ENCODE data around the gene TBX3.
A peak's percentile ranks its signal among the peaks of the same experiment; 100 is the strongest.

Gene TBX3

GRCh38 chr12:114694436-114695304 is 10.7 kb upstream of the TBX3 start:
- Histone ChIP-seq H3K27ac (ENCODE audit: low read length) (no peak overlapping the region), H3K36me3 (ENCODE audit: control insufficient read depth, low read depth, low read length) (no peaks in the 10 kb centered on the region), H3K27me3 (ENCODE audit: control insufficient read depth, insufficient read depth, low read length) (peaks cover 100% of the 10 kb centered on the region), H3K9ac (ENCODE audit: low read length) (no peak overlapping the region), H3K4me3 (ENCODE audit: low read length) (no peak overlapping the region), H3K4me1 (ENCODE audit: control insufficient read depth, low read depth, low read length) (peaks cover 13% of the 10 kb centered on the region), H3K9me3 (ENCODE audit: control insufficient read depth, low read depth, low read length) (no peaks in the 10 kb centered on the region)

- peaks cover 13% of the 10 kb centered on the region for H3K4me1 ChIP-seq (ENCODE audit: control insufficient read depth, low read depth, low read length)
- no peak overlapping the region for H3K4me3 ChIP-seq (ENCODE audit: low read length)
- peaks cover 100% of the 10 kb centered on the region for H3K27me3 ChIP-seq (ENCODE audit: control insufficient read depth, insufficient read depth, low read length)
- H3K9ac ChIP-seq (ENCODE audit: low read length): no peak overlapping the region
- H3K36me3 ChIP-seq (ENCODE audit: control insufficient read depth, low read depth, low read length): no peaks in the 10 kb centered on the region
- H3K9me3 ChIP-seq (ENCODE audit: control insufficient read depth, low read depth, low read length): no peaks in the 10 kb centered on the region
- no peak overlapping the region for H3K27ac ChIP-seq (ENCODE audit: low read length)
These were observed 9.6 kb upstream of the TBX3 start for GRCh38 chr12:114693532-114693931.

DNA sequence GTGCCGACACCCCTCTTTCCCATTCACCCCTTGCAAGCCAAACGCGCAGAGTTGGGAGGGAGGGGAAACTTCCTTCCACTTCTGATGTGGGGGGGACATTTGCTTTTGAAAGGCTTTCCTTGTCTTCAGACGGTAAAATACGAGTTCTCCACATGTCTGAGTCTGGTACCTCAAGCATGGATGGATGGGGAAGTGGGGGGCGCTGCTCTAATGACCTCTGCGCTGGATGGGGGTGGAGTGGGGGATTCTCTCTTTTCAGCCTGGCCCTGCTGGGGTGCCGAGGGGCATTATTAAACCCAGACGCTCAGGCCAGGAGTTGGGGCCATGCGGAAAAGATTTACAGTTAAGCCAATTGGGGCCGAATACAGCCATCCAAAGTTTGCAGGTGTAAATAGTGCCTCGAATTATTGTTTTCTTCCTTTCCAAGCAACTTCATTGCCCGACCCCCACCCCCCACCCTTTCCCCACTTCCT is 9.1 kb upstream of the TBX3 start:
- H3K4me1 ChIP-seq (ENCODE audit: control insufficient read depth, low read depth, low read length): peaks cover 13% of the 10 kb centered on the region
- H3K9me3 ChIP-seq (ENCODE audit: control insufficient read depth, low read depth, low read length): no peaks in the 10 kb centered on the region
- no peak overlapping the region for H3K9ac ChIP-seq (ENCODE audit: low read length)
- no peak overlapping the region for H3K4me3 ChIP-seq (ENCODE audit: low read length)
- H3K36me3 ChIP-seq (ENCODE audit: control insufficient read depth, low read depth, low read length): no peaks in the 10 kb centered on the region
- H3K27me3 ChIP-seq (ENCODE audit: control insufficient read depth, insufficient read depth, low read length): peaks cover 100% of the 10 kb centered on the region
- no peak overlapping the region for H3K27ac ChIP-seq (ENCODE audit: low read length)

- Histone ChIP-seq H3K9ac (ENCODE audit: low read length) (no peak overlapping the region), H3K9me3 (ENCODE audit: control insufficient read depth, low read depth, low read length) (no peaks in the 10 kb centered on the region), H3K27me3 (ENCODE audit: control insufficient read depth, insufficient read depth, low read length) (peaks cover 100% of the 10 kb centered on the region), H3K27ac (ENCODE audit: low read length) (no peak overlapping the region), H3K4me3 (ENCODE audit: low read length) (peak overlapping the region; percentile 27), H3K36me3 (ENCODE audit: control insufficient read depth, low read depth, low read length) (no peaks in the 10 kb centered on the region), H3K4me1 (ENCODE audit: control insufficient read depth, low read depth, low read length) (peaks cover 13% of the 10 kb centered on the region)
These were observed 8.4 kb upstream of the TBX3 start for GRCh38 chr12:114692186-114693058.

DNA sequence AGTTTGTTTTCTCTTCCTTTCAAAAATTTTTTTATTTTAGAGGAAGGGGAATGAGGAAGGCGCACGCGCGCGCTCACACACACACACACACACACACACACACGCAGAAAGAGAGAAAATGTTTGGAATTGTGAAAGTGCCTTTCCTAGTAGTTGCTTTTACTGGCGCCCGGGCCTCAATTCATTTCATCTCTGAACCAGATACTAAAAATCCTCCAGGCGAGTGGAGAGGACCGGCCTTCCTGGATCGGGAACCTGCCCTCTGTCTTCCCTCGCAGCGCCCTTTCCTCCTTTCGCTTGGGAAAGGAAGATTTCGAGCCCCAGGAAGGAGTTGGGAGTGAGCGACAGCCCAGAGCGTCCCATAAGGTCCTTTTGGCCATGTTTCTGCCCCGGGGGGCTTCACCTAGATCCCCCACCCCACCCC is 7.8 kb upstream of the TBX3 start:
- H3K9me3 ChIP-seq (ENCODE audit: control insufficient read depth, low read depth, low read length): no peaks in the 10 kb centered on the region
- H3K36me3 ChIP-seq (ENCODE audit: control insufficient read depth, low read depth, low read length): no peaks in the 10 kb centered on the region
- H3K27me3 ChIP-seq (ENCODE audit: control insufficient read depth, insufficient read depth, low read length): peaks cover 100% of the 10 kb centered on the region
- H3K27ac ChIP-seq (ENCODE audit: low read length): no peak overlapping the region
- H3K4me3 ChIP-seq (ENCODE audit: low read length): no peak overlapping the region
- no peak overlapping the region for H3K9ac ChIP-seq (ENCODE audit: low read length)
- H3K4me1 ChIP-seq (ENCODE audit: control insufficient read depth, low read depth, low read length): peaks cover 17% of the 10 kb centered on the region

GRCh38 chr12:114691196-114691595 is 7.2 kb upstream of the TBX3 start:
- no peak overlapping the region for H3K27ac ChIP-seq (ENCODE audit: low read length)
- no peak overlapping the region for H3K9ac ChIP-seq (ENCODE audit: low read length)
- peaks cover 100% of the 10 kb centered on the region for H3K27me3 ChIP-seq (ENCODE audit: control insufficient read depth, insufficient read depth, low read length)
- no peak overlapping the region for H3K4me3 ChIP-seq (ENCODE audit: low read length)
- H3K36me3 ChIP-seq (ENCODE audit: control insufficient read depth, low read depth, low read length): no peaks in the 10 kb centered on the region
- H3K9me3 ChIP-seq (ENCODE audit: control insufficient read depth, low read depth, low read length): no peaks in the 10 kb centered on the region
- H3K4me1 ChIP-seq (ENCODE audit: control insufficient read depth, low read depth, low read length): peaks cover 17% of the 10 kb centered on the region

- Histone ChIP-seq H3K36me3 (ENCODE audit: control insufficient read depth, low read depth, low read length) (no peaks in the 10 kb centered on the region), H3K4me3 (ENCODE audit: low read length) (no peak overlapping the region), H3K27me3 (ENCODE audit: control insufficient read depth, insufficient read depth, low read length) (peaks cover 100% of the 10 kb centered on the region), H3K9me3 (ENCODE audit: control insufficient read depth, low read depth, low read length) (no peaks in the 10 kb centered on the region), H3K9ac (ENCODE audit: low read length) (no peak overlapping the region), H3K4me1 (ENCODE audit: control insufficient read depth, low read depth, low read length) (peaks cover 21% of the 10 kb centered on the region), H3K27ac (ENCODE audit: low read length) (no peak overlapping the region)
These were observed 6.5 kb upstream of the TBX3 start for GRCh38 chr12:114690267-114691135.

DNA sequence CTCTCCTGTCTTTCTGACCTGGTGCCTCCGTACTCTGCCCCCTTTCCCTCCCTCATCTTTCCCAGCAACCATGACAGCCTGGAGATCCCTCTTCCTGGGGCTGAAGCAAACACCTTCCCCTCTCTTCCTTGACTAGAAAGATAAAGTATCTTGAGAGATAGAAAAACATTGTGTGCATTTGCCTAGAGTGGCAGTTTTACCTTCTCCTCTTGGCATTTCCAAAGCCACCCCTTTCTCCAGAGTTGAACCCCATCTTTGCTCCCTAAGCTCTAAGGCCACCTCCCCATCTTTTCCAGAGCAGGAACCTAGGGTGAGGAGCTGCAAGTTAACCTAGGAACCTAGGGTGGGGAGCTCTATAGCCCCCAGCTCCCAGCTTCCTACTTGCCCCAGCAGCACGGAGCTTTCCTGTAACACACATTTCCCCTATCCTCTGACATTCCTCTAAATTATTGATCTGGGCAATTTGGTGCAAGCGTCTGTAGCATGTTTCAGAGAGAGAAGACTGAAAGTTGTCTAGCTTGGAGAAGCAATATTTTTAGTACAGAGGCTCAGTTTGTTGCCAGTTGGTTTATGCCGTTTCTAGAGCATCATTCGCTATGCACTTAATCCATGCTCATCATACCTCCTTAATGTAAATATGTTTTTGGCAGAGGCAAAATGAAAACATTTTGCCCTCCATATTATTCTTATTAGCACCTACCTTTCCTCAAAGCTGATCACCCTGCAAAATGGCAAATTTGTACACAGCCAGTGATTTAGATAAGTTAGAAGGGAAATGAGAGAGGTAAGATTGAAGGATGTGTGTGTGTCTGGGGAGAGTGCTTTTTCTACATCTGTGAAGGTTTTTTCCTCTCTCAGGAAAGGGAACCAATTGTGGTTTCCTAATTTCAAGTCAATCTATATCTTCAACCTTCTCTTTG is 5.4 kb upstream of the TBX3 start:
- Histone ChIP-seq H3K27me3 (ENCODE audit: control insufficient read depth, insufficient read depth, low read length) (peaks cover 98% of the 10 kb centered on the region), H3K4me1 (ENCODE audit: control insufficient read depth, low read depth, low read length) (peaks cover 28% of the 10 kb centered on the region), H3K27ac (ENCODE audit: low read length) (no peak overlapping the region)

GRCh38 chr12:114688256-114688845 is 4.4 kb upstream of the TBX3 start:
- Histone ChIP-seq H3K9ac (ENCODE audit: low read length) (no peak overlapping the region), H3K9me3 (ENCODE audit: control insufficient read depth, low read depth, low read length) (no peaks in the 10 kb centered on the region), H3K4me3 (ENCODE audit: low read length) (no peak overlapping the region), H3K27me3 (ENCODE audit: control insufficient read depth, insufficient read depth, low read length) (peaks cover 97% of the 10 kb centered on the region), H3K4me1 (ENCODE audit: control insufficient read depth, low read depth, low read length) (peaks cover 27% of the 10 kb centered on the region), H3K27ac (ENCODE audit: low read length) (no peak overlapping the region), H3K36me3 (ENCODE audit: control insufficient read depth, low read depth, low read length) (no peaks in the 10 kb centered on the region)

More for the DNA sequence above, 5.4 kb upstream of the TBX3 start:
- Histone ChIP-seq H3K36me3 (ENCODE audit: control insufficient read depth, low read depth, low read length) (no peaks in the 10 kb centered on the region), H3K4me3 (ENCODE audit: low read length) (no peak overlapping the region), H3K9ac (ENCODE audit: low read length) (no peak overlapping the region), H3K9me3 (ENCODE audit: control insufficient read depth, low read depth, low read length) (no peaks in the 10 kb centered on the region)

- Histone ChIP-seq H3K27me3 (ENCODE audit: control insufficient read depth, insufficient read depth, low read length) (peaks cover 97% of the 10 kb centered on the region), H3K36me3 (ENCODE audit: control insufficient read depth, low read depth, low read length) (no peaks in the 10 kb centered on the region), H3K4me3 (ENCODE audit: low read length) (no peak overlapping the region), H3K9me3 (ENCODE audit: control insufficient read depth, low read depth, low read length) (no peaks in the 10 kb centered on the region), H3K9ac (ENCODE audit: low read length) (no peak overlapping the region), H3K27ac (ENCODE audit: low read length) (no peak overlapping the region), H3K4me1 (ENCODE audit: control insufficient read depth, low read depth, low read length) (peaks cover 27% of the 10 kb centered on the region)
These were observed 3.8 kb upstream of the TBX3 start for GRCh38 chr12:114687802-114688201.

Measured in iPS-18a (cell line).